HEK293 (cell line): ENCODE results near the gene SKOR1.

ENCODE experiments used
- CTCF ChIA-PET: fragments of 350-600 bp; formaldehyde crosslinking; extraction: SDS; loops from one replicate; lab custom pipeline; 2021; ENCODE audit warnings: antibody characterized with exemption; lab: Yijun Ruan, JAX
- POLR2A ChIA-PET: fragments of 300-600 bp; formaldehyde crosslinking; extraction: SDS; loops from one replicate; lab custom pipeline; 2020; ENCODE audit warnings: antibody characterized with exemption, inconsistent platforms; lab: Yijun Ruan, JAX
- H3K27ac ChIP-seq: fragments of 200-500 bp; sonication (Bioruptor generic); 2 replicates; pipeline ENCODE4 v1.5.1; 2014; ENCODE audit warnings: low read depth, low read length, control low read depth, inconsistent platforms; ENCODE audit errors: extremely low read depth
- H3K36me3 ChIP-seq, 2 experiments: fragments of 200-500 bp in 1 of 2; sonication (Bioruptor generic) in 1 of 2; 1 replicate in 1 of 2; 2 replicates in 1 of 2; pipeline ENCODE4 v1.5.1; 2014 to 2017; ENCODE audit warnings: inconsistent platforms in 2 of 2, low read length in 2 of 2; ENCODE audit not compliant: control insufficient read depth in 2 of 2, insufficient read depth in 1 of 2
- H3K4me1 ChIP-seq: fragments of 200-500 bp; sonication (Bioruptor generic); 2 replicates; pipeline ENCODE4 v1.5.1; 2014; ENCODE audit warnings: mild to moderate bottlenecking, low read length, inconsistent platforms; ENCODE audit not compliant: control insufficient read depth, insufficient read depth
- H3K4me3 ChIP-seq: 2 replicates; pipeline ENCODE4 v1.5.1; 2011; ENCODE audit warnings: low read depth, mild to moderate bottlenecking, control low read depth, low read length, moderate library complexity
- H3K9me3 ChIP-seq: fragments of 200-500 bp; sonication (Bioruptor generic); 2 replicates; pipeline ENCODE4 v1.5.1; 2014; ENCODE audit warnings: low read depth, low read length, inconsistent platforms; ENCODE audit not compliant: control insufficient read depth, insufficient read depth
- IKZF3 ChIP-seq: fragments of 450-650 bp; IDR thresholded peaks from 2 replicates; pipeline ENCODE4 v1.5.0; 2018; ENCODE audit warnings: missing biosample characterization, mild to moderate bottlenecking, missing genetic modification characterization, moderate library complexity
- REPIN1 ChIP-seq: fragments of 450-650 bp; formaldehyde crosslinking; IDR thresholded peaks from 2 replicates; pipeline ENCODE4 v1.5.1; 2017; ENCODE audit warnings: missing biosample characterization, missing genetic modification characterization, low read depth
- SETDB1 ChIP-seq: IDR thresholded peaks from one replicate; pipeline ENCODE4 v1.6.1; 2017; ENCODE audit warnings: mild to moderate bottlenecking, low read length, moderate library complexity, mixed read lengths; ENCODE audit not compliant: insufficient read length
- ZBTB8A ChIP-seq: fragments of 450-650 bp; formaldehyde crosslinking; IDR thresholded peaks from 2 replicates; pipeline ENCODE4 v1.5.1; 2016; ENCODE audit warnings: missing biosample characterization, missing genetic modification characterization
- ZNF112 ChIP-seq: fragments of 450-650 bp; formaldehyde crosslinking; IDR thresholded peaks from 2 replicates; pipeline ENCODE4 v1.5.0; 2017; ENCODE audit warnings: missing biosample characterization, missing genetic modification characterization
- ZNF132 ChIP-seq: fragments of 450-650 bp; formaldehyde crosslinking; IDR thresholded peaks from 2 replicates; pipeline ENCODE4 v1.5.1; 2017; ENCODE audit warnings: missing biosample characterization, missing genetic modification characterization, borderline replicate concordance
- ZNF184 ChIP-seq: fragments of 450-650 bp; IDR thresholded peaks from 2 replicates; pipeline ENCODE4 v1.5.1; 2018; ENCODE audit warnings: missing biosample characterization, mild to moderate bottlenecking, missing genetic modification characterization
- ZNF274 ChIP-seq, 2 experiments: fragments of 200-500 bp in 1 of 2; fragments of 450-650 bp in 1 of 2; sonication (Bioruptor generic) in 1 of 2; formaldehyde crosslinking in 1 of 2; IDR thresholded peaks; 2 replicates each; pipeline versions ENCODE4 v1.5.1 to v1.6.1; 2014 to 2016; ENCODE audit warnings: borderline replicate concordance in 1 of 2, inconsistent platforms in 1 of 2, low read length in 1 of 2, missing biosample characterization in 1 of 2, missing genetic modification characterization in 1 of 2
- ZNF324 ChIP-seq: fragments of 450-650 bp; formaldehyde crosslinking; IDR thresholded peaks from 2 replicates; pipeline ENCODE4 v1.5.1; 2016; ENCODE audit warnings: missing biosample characterization, missing genetic modification characterization
- ZNF350 ChIP-seq: fragments of 450-650 bp; formaldehyde crosslinking; IDR thresholded peaks from 2 replicates; pipeline ENCODE4 v1.5.0; 2017; ENCODE audit warnings: missing biosample characterization, mild to moderate bottlenecking, missing genetic modification characterization
- ZNF514 ChIP-seq: fragments of 450-650 bp; formaldehyde crosslinking; IDR thresholded peaks from 2 replicates; pipeline ENCODE4 v1.5.1; 2016; ENCODE audit warnings: missing biosample characterization, missing genetic modification characterization
- ZNF544 ChIP-seq: fragments of 450-650 bp; formaldehyde crosslinking; IDR thresholded peaks from 2 replicates; pipeline ENCODE4 v1.5.0; 2017; ENCODE audit warnings: missing biosample characterization, missing genetic modification characterization
- ZNF558 ChIP-seq: fragments of 450-650 bp; formaldehyde crosslinking; IDR thresholded peaks from 2 replicates; pipeline ENCODE4 v1.5.1; 2016; ENCODE audit warnings: missing biosample characterization, missing genetic modification characterization
- ZNF571 ChIP-seq: fragments of 450-650 bp; formaldehyde crosslinking; IDR thresholded peaks from 2 replicates; pipeline ENCODE4 v1.5.0; 2017; ENCODE audit warnings: missing biosample characterization, missing genetic modification characterization
- ZNF580 ChIP-seq: fragments of 450-650 bp; formaldehyde crosslinking; IDR thresholded peaks from 2 replicates; pipeline ENCODE4 v1.5.1; 2016; ENCODE audit warnings: missing biosample characterization, missing genetic modification characterization
- ZNF585B ChIP-seq: fragments of 450-650 bp; formaldehyde crosslinking; IDR thresholded peaks from 2 replicates; pipeline ENCODE4 v1.5.1; 2016; ENCODE audit warnings: missing biosample characterization, missing genetic modification characterization
- ZNF626 ChIP-seq: fragments of 450-650 bp; sonication (Bioruptor Pico); formaldehyde crosslinking; IDR thresholded peaks from 2 replicates; pipeline ENCODE4 v1.5.1; 2018; ENCODE audit warnings: missing biosample characterization, missing genetic modification characterization, inconsistent platforms
- ZNF707 ChIP-seq: fragments of 450-650 bp; formaldehyde crosslinking; IDR thresholded peaks from 2 replicates; pipeline ENCODE4 v1.5.1; 2016; ENCODE audit warnings: missing biosample characterization, missing genetic modification characterization
- TF ChIP-seq, protein P1 (sequence below): fragments of 450-650 bp; formaldehyde crosslinking; IDR thresholded peaks from 2 replicates; pipeline ENCODE4 v1.5.1; 2017; ENCODE audit warnings: missing biosample characterization, missing genetic modification characterization

Gene SKOR1

DNA sequence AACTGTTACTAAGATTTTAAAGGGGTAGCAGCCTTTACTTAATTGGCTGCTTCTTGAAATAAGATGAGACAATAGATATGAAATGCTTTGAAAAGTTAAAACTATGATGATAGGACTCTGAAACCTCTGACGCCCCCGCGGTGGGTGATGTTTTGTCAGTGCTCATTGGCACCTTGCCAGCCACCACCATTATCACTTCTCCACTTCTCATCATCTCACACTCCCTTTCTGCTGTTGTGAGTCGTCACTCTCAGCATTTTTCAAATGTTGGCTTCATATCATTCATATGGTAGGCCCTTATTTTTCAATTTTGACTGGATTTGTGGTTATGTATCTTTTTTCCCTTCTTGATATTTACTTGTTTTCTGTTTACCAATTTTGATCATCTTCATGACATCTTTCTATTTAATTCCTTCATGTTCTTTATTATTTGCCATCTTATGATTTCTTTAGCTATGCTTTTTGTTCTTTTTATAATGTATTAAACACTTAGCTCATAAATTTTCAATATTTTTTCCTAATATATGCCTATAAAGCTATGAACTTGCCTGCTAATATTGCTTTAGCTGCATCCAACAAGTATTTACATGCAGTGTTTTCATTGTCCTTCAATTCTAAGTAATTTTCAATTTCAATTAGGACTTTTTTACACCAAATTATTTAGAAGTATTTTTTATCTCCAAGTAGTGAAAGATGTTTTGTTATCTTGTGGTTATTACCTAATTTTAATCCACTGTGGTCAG is 30.3 kb upstream of the SKOR1 start:
- Histone ChIP-seq H3K9me3 (no peaks in the 10 kb centered on the region; the same call in 1 of the 2 replicates), H3K4me3 (no peak overlapping the region), H3K4me1 (peaks cover 28% of the 10 kb centered on the region), H3K36me3 (no peaks in the 10 kb centered on the region), H3K27ac (no peak overlapping the region)
- ChIA-PET CTCF (interaction anchor here (0.7 kb wide), 1 partner anchor 731 kb away, joined by 3 read pairs; no protein-coding TSS in a partner anchor), POLR2A (no interaction called here)
- TF ChIP-seq ZNF558, result peak; percentile 36; the same call in 1 of the 2 replicates
- TF ChIP-seq ZNF112 (tag by site-specific recombination), result peak; percentile 57; the same call in 1 of the 2 replicates
- no peak for TF ChIP-seq ZNF544 (tag by site-specific recombination)
- TF ChIP-seq ZNF571 (tag by site-specific recombination), result no peak
- no peak for TF ChIP-seq ZNF514 (tag by site-specific recombination)
- TF ChIP-seq ZNF626 (tag by site-specific recombination), result 0 out of 2 replicates have a peak, but pooled peaks have one; percentile 69
- TF ChIP-seq ZNF132 (tag by site-specific recombination), result no peak
- peak; percentile 54; the same call in 1 of the 2 replicates for TF ChIP-seq ZNF324 (tag by site-specific recombination)
- 0 out of 2 replicates have a peak, but pooled peaks have one; percentile 8 for TF ChIP-seq ZNF580 (tag by site-specific recombination)
- TF ChIP-seq ZNF184 (tag by site-specific recombination), result 0 out of 2 replicates have a peak, but pooled peaks have one; percentile 12
- TF ChIP-seq ZNF350, result 0 out of 2 replicates have a peak, but pooled peaks have one; percentile 42
- no peak for TF ChIP-seq REPIN1 (tag by site-specific recombination)
- TF ChIP-seq SETDB1, result peak; percentile 79
- TF ChIP-seq ZNF585B (tag by site-specific recombination), result no peak; the same call in 1 of the 2 replicates

- peak; percentile 64; the same call in 1 of the 2 replicates for TF ChIP-seq ZNF707 (tag by site-specific recombination)
- no peak for TF ChIP-seq ZNF274 (IDR thresholded peaks at IDR 0.05; ENCODE audit: low read length)
- TF ChIP-seq ZNF274 (tag by site-specific recombination; IDR thresholded peaks at IDR 0.05; ENCODE audit: borderline replicate concordance), result peak; percentile 92; the same call in 1 of the 2 replicates
- TF ChIP-seq IKZF3, result no peak
- TF ChIP-seq, protein P1, sequence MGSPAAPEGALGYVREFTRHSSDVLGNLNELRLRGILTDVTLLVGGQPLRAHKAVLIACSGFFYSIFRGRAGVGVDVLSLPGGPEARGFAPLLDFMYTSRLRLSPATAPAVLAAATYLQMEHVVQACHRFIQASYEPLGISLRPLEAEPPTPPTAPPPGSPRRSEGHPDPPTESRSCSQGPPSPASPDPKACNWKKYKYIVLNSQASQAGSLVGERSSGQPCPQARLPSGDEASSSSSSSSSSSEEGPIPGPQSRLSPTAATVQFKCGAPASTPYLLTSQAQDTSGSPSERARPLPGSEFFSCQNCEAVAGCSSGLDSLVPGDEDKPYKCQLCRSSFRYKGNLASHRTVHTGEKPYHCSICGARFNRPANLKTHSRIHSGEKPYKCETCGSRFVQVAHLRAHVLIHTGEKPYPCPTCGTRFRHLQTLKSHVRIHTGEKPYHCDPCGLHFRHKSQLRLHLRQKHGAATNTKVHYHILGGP (tag by site-specific recombination), result no peak
- no peak for TF ChIP-seq ZBTB8A
- CTCF ChIA-PET, result interaction anchor here (1.0 kb wide), 1 partner anchor 40 kb away, joined by 4 read pairs; no protein-coding TSS in a partner anchor
- H3K4me1 ChIP-seq, result peaks cover 19% of the 10 kb centered on the region
- H3K4me3 ChIP-seq, result no peak overlapping the region
- H3K27ac ChIP-seq, result no peak overlapping the region
- H3K36me3 ChIP-seq, result no peaks in the 10 kb centered on the region
- H3K9me3 ChIP-seq, result no peaks in the 10 kb centered on the region; the same call in 1 of the 2 replicates
- POLR2A ChIA-PET, result no interaction called here
Observed at GRCh38 chr15:67796196-67797127, 28.8 kb upstream of the SKOR1 start.
